Right ventricle myocardium superior (tissue), 1 donor: Measurements from ENCODE around the gene SPINK1. TPM values are rescaled to one million over a fixed set of nuclear protein-coding genes. Genes with fewer than 3 reads are reported as not detected.

Source experiments
- ATAC-seq: fragments of 200-7000 bp; cut with Tn5 transposase; one replicate; pipeline ENCODE4 v1.9.1; 2020; ENCODE audit warnings: mild to moderate bottlenecking; ENCODE audit not compliant: poor library complexity
- DNase-seq: peaks from one replicate; pipeline ENCODE4 v3.0.0-alpha.2; 2020
- intact Hi-C: fragments of 100-400 bp; cut with DNase I; formaldehyde crosslinking; loops from one replicate; pipeline ENCODE4 v1.11.2; 2022
- total RNA-seq: library from RNA; stranded (reverse); fragmentation: NEBNext Ultra II Directional; extraction: Animal tissue kit (Norgen Biotek cat#: 25700); gene quantifications from one replicate; pipeline ENCODE4 v1.2.1, GENCODE V29; 2021
- donor health status: DM: no; HTN: yes; CAD: no; lungs with severe emphysema.

Gene SPINK1
- total RNA-seq, 1 donor from 2014 or later = not detected

GRCh38 chr5:147780924-147781573, 50.4 kb downstream of the SPINK1 start:
- ATAC-seq = no peak
- no peak for DNase-seq
- intact Hi-C loops = no loop called here

- ATAC-seq = no peak
- no peak for DNase-seq
- intact Hi-C loops = no loop called here
Measured at GRCh38 chr5:147779694-147780093, 51.8 kb downstream of the SPINK1 start.

GRCh38 chr5:147776989-147777388, 54.5 kb downstream of the SPINK1 start:
- intact Hi-C loops = no loop called here
- ATAC-seq (no peak), DNase-seq (no peak)

Other genes starting within 250 kb of the SPINK1 start
- gene JAKMIP2, start 48.9 kb downstream of the SPINK1 start, total RNA-seq = 0.27 TPM
- gene SCGB3A2, start 47.0 kb upstream of the SPINK1 start, total RNA-seq = not detected
- 2.0 TPM for gene C5orf46, start 74.9 kb upstream of the SPINK1 start, total RNA-seq
- 0.35 TPM for gene SPINK5, start 232.3 kb upstream of the SPINK1 start, total RNA-seq